HG03060 (cell line): ENCODE results near the gene NEDD9.

Source experiments
- ATAC-seq: cut with Tn5 transposase; IDR thresholded peaks from one replicate; pipeline ENCODE4 v1.9.1; 2021; ENCODE audit warnings: low read depth, moderate number of reproducible peaks; ENCODE audit not compliant: unreplicated experiment

The NEDD9 gene

DNA sequence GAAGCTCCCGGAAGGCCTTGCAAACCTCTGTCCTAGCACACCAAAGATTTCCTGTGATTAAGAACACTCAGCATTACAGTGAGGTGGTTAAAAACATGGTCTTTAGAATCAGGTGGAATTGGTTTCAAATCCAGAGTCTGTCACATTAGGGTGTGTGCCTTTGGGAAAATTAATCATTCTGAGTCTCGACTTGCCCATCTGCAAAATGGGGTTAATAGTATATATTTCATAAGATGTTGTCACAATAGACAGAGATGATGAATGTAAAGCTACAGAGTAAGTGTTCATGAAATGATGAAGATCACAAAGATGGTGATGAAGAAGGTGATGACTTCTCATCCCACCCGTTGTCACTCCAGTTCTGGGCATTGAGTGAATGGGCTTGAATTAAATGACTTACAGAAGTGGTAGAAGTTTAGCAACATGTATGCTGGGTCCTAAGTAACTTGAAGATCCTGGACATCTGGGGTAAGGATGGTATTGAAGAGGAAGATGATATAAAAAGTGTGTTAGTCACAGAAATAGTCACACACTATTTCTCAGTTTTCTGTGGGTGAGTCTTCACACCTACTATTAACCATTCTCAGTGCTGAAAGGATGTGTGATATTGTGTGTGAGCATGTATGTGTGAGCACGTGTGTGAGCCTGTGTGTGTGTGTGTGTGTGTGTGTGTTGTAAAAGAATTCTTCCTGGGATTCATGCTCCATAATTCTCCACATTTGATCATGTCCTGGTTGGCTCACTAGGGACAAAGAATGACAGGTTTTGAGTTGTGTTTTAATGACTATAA is 28.0 kb upstream of the NEDD9 start:
- ATAC-seq: no peak

GRCh38 chr6:11258260-11259237 is 26.1 kb upstream of the NEDD9 start:
- ATAC-seq: no peak

DNA sequence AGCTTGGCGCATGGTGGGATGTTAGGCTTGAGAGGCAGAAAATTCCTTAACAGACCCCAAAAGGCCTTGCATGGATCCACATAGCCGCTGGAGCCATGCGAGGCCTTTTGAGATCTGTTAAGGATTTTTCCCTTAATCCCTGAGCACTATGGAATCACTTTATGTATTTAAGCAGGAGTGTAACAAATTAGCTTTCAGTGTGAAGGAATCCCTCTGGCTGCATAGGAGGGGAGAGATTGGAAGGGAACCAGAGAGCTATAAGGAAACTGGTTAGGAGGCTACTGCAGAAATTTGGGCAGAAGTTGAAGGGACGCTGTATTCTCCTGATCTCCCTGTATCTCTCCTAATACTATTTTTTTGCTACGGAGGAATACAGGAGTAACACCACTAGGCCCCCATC is 23.1 kb upstream of the NEDD9 start:
- ATAC-seq: no peak

- ATAC-seq: no peak
These were observed 21.1 kb upstream of the NEDD9 start for GRCh38 chr6:11253594-11253993.

- ATAC-seq: no peak
These were observed 19.3 kb upstream of the NEDD9 start for GRCh38 chr6:11251553-11252360.

GRCh38 chr6:11250108-11250507 is 17.6 kb upstream of the NEDD9 start:
- no peak for ATAC-seq

DNA sequence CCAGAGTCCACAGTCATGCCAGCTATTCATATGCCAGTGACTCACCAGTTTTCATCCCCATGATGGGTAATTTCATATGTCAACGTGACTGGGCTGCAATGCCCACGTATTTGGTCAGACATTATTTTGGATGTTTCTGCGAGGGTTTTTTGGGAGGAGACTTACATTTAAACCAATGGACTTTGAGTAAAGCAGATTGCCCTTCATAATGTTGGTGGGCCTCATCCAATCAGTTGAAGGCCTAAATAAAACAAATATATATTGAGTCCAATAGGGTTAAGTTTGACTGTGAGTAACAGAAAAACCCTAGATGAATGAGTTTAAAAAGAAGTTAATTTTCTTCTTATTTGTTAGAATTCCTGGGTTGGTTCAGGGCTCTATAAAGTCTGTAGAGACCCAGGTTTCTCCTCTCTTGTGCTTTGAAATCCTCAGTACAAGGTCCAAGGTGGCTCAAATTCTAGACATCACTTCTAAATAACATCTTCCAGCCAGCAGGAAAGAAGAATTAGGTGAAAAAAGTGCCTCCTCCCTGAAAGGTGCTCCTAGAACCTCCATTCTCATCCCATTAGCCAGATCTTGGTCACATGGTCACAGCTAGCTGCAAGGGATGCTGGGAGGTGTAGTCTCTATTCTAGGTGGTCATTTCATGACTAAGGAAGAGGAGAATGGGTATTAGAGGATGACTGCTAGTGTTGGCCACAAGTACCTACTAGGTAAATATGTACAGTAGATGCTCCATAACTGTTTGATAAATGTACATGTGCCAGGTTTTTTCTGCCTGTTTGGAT is 16.7 kb upstream of the NEDD9 start:
- ATAC-seq: no peak

- ATAC-seq: no peak
These were observed 14.3 kb upstream of the NEDD9 start for GRCh38 chr6:11246722-11247121.

DNA sequence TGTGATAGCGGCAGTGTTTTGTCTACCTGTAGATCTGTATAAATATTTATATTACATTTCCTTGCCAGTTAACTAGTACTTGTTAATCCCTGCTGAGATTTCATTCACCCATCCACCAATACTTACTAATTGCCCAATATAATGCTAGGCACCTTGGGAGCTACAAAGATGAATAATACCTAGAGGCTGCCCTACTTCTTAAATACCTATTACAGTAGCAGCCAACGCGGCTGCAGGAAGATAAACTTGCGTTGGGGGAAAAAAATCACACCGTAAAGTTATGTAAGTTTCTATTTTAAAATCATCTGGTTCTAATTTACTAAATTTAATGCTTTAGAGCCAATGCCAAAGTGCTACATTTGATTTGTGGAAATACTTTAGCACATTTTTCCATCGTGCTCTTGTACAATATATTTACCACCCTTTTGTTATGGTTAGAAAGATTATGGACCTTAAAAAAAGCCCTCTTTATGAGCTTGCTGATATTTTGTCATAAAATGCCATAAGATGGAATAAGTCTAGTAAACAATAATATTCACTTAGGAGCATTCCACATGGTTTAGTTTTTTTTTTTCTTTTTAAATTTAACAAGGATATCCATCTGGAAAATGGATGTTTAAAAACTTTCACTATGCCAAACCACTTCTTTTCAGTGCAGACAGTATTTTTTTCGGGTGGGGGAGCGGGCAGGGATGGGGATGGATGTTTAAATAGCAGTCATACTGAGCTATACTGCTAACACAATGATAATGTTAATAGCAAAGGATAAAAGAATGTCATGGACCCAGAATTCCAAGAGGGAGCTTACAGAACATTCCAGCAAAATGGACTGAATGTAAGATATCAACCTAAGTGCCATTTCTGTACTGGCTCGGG is 13.2 kb upstream of the NEDD9 start:
- ATAC-seq: no peak

DNA sequence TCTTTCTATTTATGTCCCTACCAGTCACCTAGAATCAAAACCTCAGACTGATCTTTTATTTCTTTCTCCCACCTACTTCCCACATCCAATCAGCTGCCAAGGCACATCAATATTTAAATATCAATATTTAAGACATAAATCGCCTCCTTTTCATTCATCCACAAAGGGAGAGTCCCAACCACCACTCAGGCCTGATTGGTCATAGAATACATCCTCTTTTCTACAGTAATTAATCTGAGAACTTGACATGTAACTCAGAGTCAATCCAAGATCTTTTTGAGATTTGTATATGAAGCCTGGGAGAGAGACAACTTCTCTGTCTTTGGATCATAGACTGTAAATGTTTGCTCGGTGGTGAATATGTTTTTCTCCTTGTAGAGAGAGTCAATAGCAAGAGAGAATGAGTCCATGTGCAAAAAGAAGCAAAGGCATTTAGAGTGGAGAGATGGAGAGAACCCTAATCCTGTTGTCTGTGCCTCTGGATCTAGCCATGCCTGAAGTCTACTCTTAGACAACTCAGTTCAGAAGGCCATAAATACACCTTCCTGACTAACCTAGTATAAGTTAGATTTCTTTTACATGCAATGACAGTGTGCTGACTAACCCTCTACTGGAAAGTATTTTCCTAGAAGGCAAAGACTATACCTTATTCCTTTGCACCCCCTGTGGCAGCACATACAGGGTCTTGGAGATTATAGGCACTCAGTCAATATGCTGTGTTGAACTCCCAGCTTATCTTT is 12.1 kb upstream of the NEDD9 start:
- ATAC-seq: no peak

DNA sequence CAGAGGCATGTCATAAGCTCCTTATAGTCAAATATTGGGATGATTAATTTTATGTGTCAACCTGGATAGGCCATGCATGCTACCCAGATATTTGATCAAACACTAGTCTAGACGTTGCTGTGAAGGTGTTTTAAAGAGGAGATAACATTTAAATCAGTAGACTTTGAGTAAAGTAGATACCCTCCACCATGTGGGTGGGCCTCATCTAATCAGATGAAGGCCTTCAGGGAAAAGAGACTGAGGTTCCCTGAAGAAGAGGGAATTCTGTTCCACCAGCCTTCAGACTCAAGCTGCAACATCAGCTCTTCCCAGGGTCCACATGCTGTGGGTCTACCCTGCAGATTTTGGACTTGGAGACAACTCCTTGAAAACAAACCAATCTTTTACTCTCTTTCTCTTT is 11.4 kb upstream of the NEDD9 start:
- no peak for ATAC-seq

DNA sequence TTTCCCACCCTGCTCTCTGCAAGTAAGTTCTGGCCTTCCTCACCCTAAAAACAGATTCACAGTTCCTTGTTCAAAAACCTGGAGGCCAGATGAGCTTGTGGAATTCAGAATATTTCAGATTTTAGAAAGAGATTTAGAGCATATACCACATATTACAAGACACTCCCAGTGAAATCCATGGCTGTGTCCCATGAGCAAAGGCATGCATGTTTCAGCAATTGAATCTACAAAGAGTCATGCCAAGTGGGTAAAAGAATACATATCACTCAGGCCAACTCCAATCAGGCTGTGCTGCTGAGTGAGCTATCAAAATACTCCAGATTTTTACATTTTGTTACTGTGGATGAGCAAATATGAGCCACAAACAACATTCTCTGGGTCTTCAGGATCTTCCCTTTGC is 10.2 kb upstream of the NEDD9 start:
- ATAC-seq: no peak

GRCh38 chr6:11241793-11242201 is 9.3 kb upstream of the NEDD9 start:
- ATAC-seq: no peak

- no peak for ATAC-seq
These were observed 8.8 kb upstream of the NEDD9 start for GRCh38 chr6:11241154-11241792.

DNA sequence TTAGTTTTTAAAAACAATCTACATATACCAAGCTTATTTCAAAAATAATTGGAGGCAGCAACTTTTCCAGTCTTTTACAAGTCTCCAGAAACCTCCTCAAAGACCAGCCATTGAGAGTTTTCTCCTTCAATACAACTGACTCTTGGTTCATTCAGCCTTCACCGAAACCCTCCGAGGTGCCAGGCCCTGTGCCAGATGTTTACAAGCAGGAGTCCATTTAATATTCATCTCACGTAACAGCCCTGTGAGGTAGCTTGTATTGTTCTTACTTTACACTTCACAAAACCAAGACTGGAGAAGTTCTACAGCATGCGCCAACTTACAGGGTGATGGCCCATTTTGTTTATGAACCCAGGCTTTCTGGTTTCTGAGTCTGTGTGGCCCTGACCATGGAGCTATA is 5.5 kb upstream of the NEDD9 start:
- no peak for ATAC-seq

GRCh38 chr6:11237428-11237827 is 5.0 kb upstream of the NEDD9 start:
- no peak for ATAC-seq

- no peak for ATAC-seq
These were observed 4.4 kb upstream of the NEDD9 start for GRCh38 chr6:11236915-11237314.
